HCT116 (cell line): ENCODE results near the gene SEMA5A. TPM values are rescaled to one million over a fixed set of nuclear protein-coding genes. Genes with fewer than 3 reads are reported as not detected.

Experiments
- ATAC-seq: fragments of 200-7000 bp; cut with Tn5 transposase; 2 replicates; pipeline ENCODE4 v1.9.1; 2020; ENCODE audit warnings: mild to moderate bottlenecking, moderate library complexity
- BruUV-seq: library from RNA; stranded (reverse); fragments of 400-500 nt; replicated peaks from 2 replicates; lab custom pipeline; 2021; lab: Mats Ljungman, UMichigan
- CTCF ChIA-PET: fragments of 300-600 bp; sonication (Branson Sonifier 250); formaldehyde crosslinking; loops from one replicate; lab custom pipeline; 2021; ENCODE audit warnings: antibody characterized with exemption; lab: Charles Lee
- POLR2A ChIA-PET: fragments of 300-600, 350-600 bp; sonication (Branson Sonifier 250); formaldehyde crosslinking; loops from one replicate; lab custom pipeline; 2021; ENCODE audit warnings: antibody characterized with exemption; lab: Charles Lee
- RAD21 ChIA-PET, 2 experiments: fragments of 300-600 bp; sonication (Branson Sonifier 250); formaldehyde crosslinking; loops; one replicate each; lab custom pipeline; 2023; ENCODE audit warnings: low total read pairs in 2 of 2; ENCODE audit not compliant: uncharacterized antibody in 2 of 2, unreplicated experiment in 2 of 2, low non-redundant PET in 1 of 2; lab: Charles Lee
- DNase-seq: peaks from one replicate; pipeline ENCODE4 v3.0.0-alpha.2; 2010; ENCODE audit warnings: low read depth, low spot score
- H2AFZ ChIP-seq: fragments of 200-600 bp; shearing (Covaris generic), sonication (generic); 2 replicates; pipeline ENCODE4 v1.6.1; 2017; ENCODE audit warnings: low read depth, mixed run types, mixed read lengths, antibody characterized with exemption, low read length; ENCODE audit not compliant: poor library complexity, severe bottlenecking
- H3K27ac ChIP-seq: 2 replicates; pipeline ENCODE4 v1.5.1; 2012; ENCODE audit warnings: low read depth, low read length
- H3K27me3 ChIP-seq: fragments of 200-600 bp; sonication (generic); 2 replicates; pipeline ENCODE4 v1.6.1; 2016; ENCODE audit warnings: mixed run types, low read length, mixed read lengths; ENCODE audit not compliant: insufficient read depth
- H3K36me3 ChIP-seq, 2 experiments: fragments of 200-500 bp in 1 of 2; fragments of 200-600 bp in 1 of 2; sonication (Bioruptor generic) in 1 of 2; sonication (generic) in 1 of 2; 2 replicates each; pipeline versions ENCODE4 v1.5.1 to v1.6.1; 2014 to 2016; ENCODE audit warnings: low read length in 2 of 2, inconsistent platforms in 1 of 2, mixed read lengths in 1 of 2, mixed run types in 1 of 2; ENCODE audit not compliant: insufficient read depth in 2 of 2, control insufficient read depth in 1 of 2
- H3K4me1 ChIP-seq, 2 experiments: fragments of 200-600 bp in 1 of 2; sonication (generic) in 1 of 2; 2 replicates each; pipeline versions ENCODE4 v1.5.1 to v1.6.1; 2012 to 2017; ENCODE audit warnings: low read length in 2 of 2, inconsistent platforms in 1 of 2, mild to moderate bottlenecking in 1 of 2, mixed read lengths in 1 of 2, mixed run types in 1 of 2, moderate library complexity in 1 of 2; ENCODE audit not compliant: insufficient read depth in 2 of 2, control insufficient read depth in 1 of 2
- H3K4me2 ChIP-seq: fragments of 200-600 bp; sonication (generic); 2 replicates; pipeline ENCODE4 v1.6.1; 2017; ENCODE audit warnings: mixed run types, low read length, mixed read lengths
- H3K4me3 ChIP-seq, 2 experiments: fragments of 200-600 bp in 1 of 2; sonication (generic) in 1 of 2; replicated peaks in 1 of 2; 2 replicates each; pipeline ENCODE4 v1.5.1; 2011 to 2016; ENCODE audit warnings: low read length in 2 of 2, control low read depth in 1 of 2, low read depth in 1 of 2, mild to moderate bottlenecking in 1 of 2, mixed read lengths in 1 of 2, mixed run types in 1 of 2
- H3K79me2 ChIP-seq: fragments of 200-600 bp; sonication (generic); 2 replicates; pipeline ENCODE4 v1.6.1; 2017; ENCODE audit warnings: mild to moderate bottlenecking, mixed run types, low read length, moderate library complexity, mixed read lengths; ENCODE audit not compliant: insufficient read depth
- H3K9ac ChIP-seq: fragments of 200-600 bp; sonication (generic); 2 replicates; pipeline ENCODE4 v1.6.1; 2016; ENCODE audit warnings: low read length, mixed read lengths
- H3K9me2 ChIP-seq: fragments of 200-600 bp; sonication (generic), shearing (Covaris generic); 2 replicates; pipeline ENCODE4 v1.6.1; 2017; ENCODE audit warnings: mixed run types, mild to moderate bottlenecking, moderate library complexity; ENCODE audit not compliant: insufficient read depth
- H3K9me3 ChIP-seq, 2 experiments: fragments of 200-500 bp in 1 of 2; fragments of 200-600 bp in 1 of 2; sonication (Bioruptor generic) in 1 of 2; sonication (generic) in 1 of 2; 2 replicates each; pipeline ENCODE4 v1.6.1; 2014 to 2017; ENCODE audit warnings: low read length in 2 of 2, mixed read lengths in 2 of 2, inconsistent platforms in 1 of 2, low read depth in 1 of 2, mild to moderate bottlenecking in 1 of 2, mixed run types in 1 of 2, moderate library complexity in 1 of 2; ENCODE audit not compliant: control insufficient read depth in 1 of 2, insufficient read depth in 1 of 2
- H4K20me1 ChIP-seq: fragments of 200-600 bp; sonication (generic), shearing (Covaris generic); 2 replicates; pipeline ENCODE4 v1.6.1; 2017; ENCODE audit warnings: mixed run types, mild to moderate bottlenecking, moderate library complexity; ENCODE audit not compliant: insufficient read depth
- CTCF ChIP-seq, 3 experiments: fragments of 200-600 bp in 1 of 3; sonication (generic) in 1 of 3; IDR thresholded peaks in 2 of 3; conservative IDR thresholded peaks in 1 of 3; 2 replicates each; pipeline ENCODE4 v1.5.1; 2012 to 2017; ENCODE audit warnings: low read depth in 2 of 3, low read length in 2 of 3, antibody characterized with exemption in 1 of 3, borderline replicate concordance in 1 of 3, control low read depth in 1 of 3, mild to moderate bottlenecking in 1 of 3, mixed read lengths in 1 of 3, mixed run types in 1 of 3, moderate library complexity in 1 of 3; ENCODE audit not compliant: insufficient read depth in 1 of 3
- EZH2 ChIP-seq: fragments of 200-600 bp; sonication (generic); IDR thresholded peaks from 2 replicates; pipeline ENCODE4 v1.6.1; 2017; ENCODE audit warnings: antibody characterized with exemption, mixed run types
- EZH2phosphoT487 ChIP-seq: fragments of 200-600 bp; IDR thresholded peaks from 2 replicates; pipeline ENCODE4 v1.6.1; 2018; ENCODE audit warnings: antibody characterized with exemption, borderline replicate concordance
- FOSL1 ChIP-seq: IDR thresholded peaks from 2 replicates; pipeline ENCODE4 v1.6.1; 2012; ENCODE audit warnings: low read depth
- JUND ChIP-seq: IDR thresholded peaks from 2 replicates; pipeline ENCODE4 v1.6.1; 2012
- MAX ChIP-seq: IDR thresholded peaks from 2 replicates; pipeline ENCODE4 v1.6.1; 2012
- POLR2A ChIP-seq: IDR thresholded peaks from 2 replicates; pipeline ENCODE4 v1.7.0; 2011; ENCODE audit warnings: borderline replicate concordance; ENCODE audit not compliant: insufficient read depth, insufficient read length; ENCODE audit errors: extremely low read depth
- POLR2AphosphoS5 ChIP-seq: IDR thresholded peaks from 2 replicates; pipeline ENCODE4 v1.6.1; 2011; ENCODE audit warnings: mild to moderate bottlenecking, low read depth, low read length, moderate library complexity
- RAD21 ChIP-seq: IDR thresholded peaks from 2 replicates; pipeline ENCODE4 v1.6.1; 2012; ENCODE audit warnings: low read depth, mild to moderate bottlenecking
- SRF ChIP-seq: IDR thresholded peaks from 2 replicates; pipeline ENCODE4 v1.6.1; 2012; ENCODE audit warnings: low read depth
- TCF7L2 ChIP-seq: IDR thresholded peaks from 2 replicates; pipeline ENCODE4 v1.7.0; 2011; ENCODE audit warnings: borderline replicate concordance, inconsistent platforms; ENCODE audit not compliant: insufficient read depth, insufficient read length; ENCODE audit errors: extremely low read depth
- YY1 ChIP-seq: IDR thresholded peaks from 2 replicates; pipeline ENCODE4 v1.6.1; 2011; ENCODE audit warnings: low read length, low read depth, moderate library complexity, mild to moderate bottlenecking; ENCODE audit not compliant: insufficient replicate concordance; ENCODE audit errors: extremely low read depth
- ZNF274 ChIP-seq: fragments of 200-500 bp; sonication (Bioruptor generic); IDR thresholded peaks from 2 replicates; pipeline ENCODE4 v1.6.1; 2014; ENCODE audit warnings: mild to moderate bottlenecking, low read depth, low read length, inconsistent platforms
- intact Hi-C: fragments of 100-400 bp; cut with micrococcal nuclease; formaldehyde crosslinking; loops from 2 replicates; pipeline ENCODE4 v1.10.0; 2022
- total RNA-seq: library from RNA; stranded (reverse); gene quantifications from one replicate; pipeline ENCODE4 v1.2.1, GENCODE V29; 2021; ENCODE audit not compliant: unreplicated experiment

SEMA5A gene
- total RNA-seq, 1 experiment from 2014 or later: 0.02 TPM

GRCh38 chr5:9562141-9562540, 16.3 kb upstream of the SEMA5A start:
- no peak overlapping the region for H3K9ac ChIP-seq
- no peaks in the 10 kb centered on the region for H3K36me3 ChIP-seq
- no peak overlapping the region for H3K4me2 ChIP-seq
- H3K27me3 ChIP-seq: no peaks in the 10 kb centered on the region
- no peak overlapping the region for H3K27ac ChIP-seq
- DNase-seq: no peak
- H3K79me2 ChIP-seq: no peaks in the 10 kb centered on the region
- peaks cover 0 to 4% of the 10 kb centered on the region in 2 experiments; a peak in 2 of 4 replicates for H3K9me3 ChIP-seq
- BruUV-seq: no TSS peak
- no peaks in the 10 kb centered on the region for H3K9me2 ChIP-seq
- H3K4me1 ChIP-seq: no peaks in the 10 kb centered on the region
- no peaks in the 10 kb centered on the region for H4K20me1 ChIP-seq
- ATAC-seq: no peak
- ChIA-PET POLR2A (no interaction called here), CTCF (no interaction called here), RAD21 (no interaction called here)
- TF ChIP-seq RAD21 (no peak), POLR2A (no peak), FOSL1 (no peak; the same call in 1 of the 2 replicates), SRF (no peak), TCF7L2 (no peak), EZH2phosphoT487 (no peak), YY1 (no peak), MAX (no peak), POLR2AphosphoS5 (no peak), JUND (no peak), CTCF (IDR thresholded peaks at IDR 0.05 in 2 of 3, conservative IDR thresholded peaks at IDR 0.05 in 1 of 3; ENCODE audit: borderline replicate concordance in 1 of 3, insufficient read depth in 1 of 3, low read depth in 2 of 3, low read length in 2 of 3) (no peak), ZNF274 (no peak), EZH2 (no peak)
- no peak overlapping the region for H2AFZ ChIP-seq
- intact Hi-C loops: no loop called here
- no peak overlapping the region for H3K4me3 ChIP-seq
